GM19467 (cell line): ENCODE data around the gene SPN.
"Not testable (repeated sequence)": the region's sequence is repeated elsewhere in the genome, so short reads cannot be mapped to it uniquely, and the experiment has no call there.

Experiments
- ATAC-seq: cut with Tn5 transposase; IDR thresholded peaks from one replicate; pipeline ENCODE4 v1.9.1; 2021; ENCODE audit warnings: mild to moderate bottlenecking, moderate library complexity; ENCODE audit not compliant: unreplicated experiment

SPN gene

GRCh38 chr16:29645694-29646187 is 17.3 kb upstream of the SPN start:
- ATAC-seq: no peak

GRCh38 chr16:29646947-29647346 is 16.1 kb upstream of the SPN start:
- no peak for ATAC-seq

GRCh38 chr16:29649588-29650494 is 13.2 kb upstream of the SPN start:
- no peak for ATAC-seq

GRCh38 chr16:29650771-29651170 is 12.3 kb upstream of the SPN start:
- ATAC-seq: no peak

- ATAC-seq: no peak
Measured at GRCh38 chr16:29651774-29652349, 11.2 kb upstream of the SPN start.

GRCh38 chr16:29653471-29653870 is 9.6 kb upstream of the SPN start:
- no peak for ATAC-seq

GRCh38 chr16:29653890-29654289 is 9.2 kb upstream of the SPN start:
- not testable (repeated sequence) for ATAC-seq

- ATAC-seq: no peak
Measured at GRCh38 chr16:29656688-29657523, 6.1 kb upstream of the SPN start.

GRCh38 chr16:29658705-29659104 is 4.3 kb upstream of the SPN start:
- no peak for ATAC-seq

- ATAC-seq: no peak
Measured at GRCh38 chr16:29662000-29662728, 883 bp upstream of the SPN start.

GRCh38 chr16:29662729-29663015 is 375 bp upstream of the SPN start:
- ATAC-seq: no peak

- no peak for ATAC-seq
Measured at GRCh38 chr16:29663807-29664090, 702 bp downstream of the SPN start.

- no peak for ATAC-seq
Measured at GRCh38 chr16:29664091-29664921, 1.3 kb downstream of the SPN start.

- ATAC-seq: no peak
Measured at GRCh38 chr16:29665294-29666077, 2.4 kb downstream of the SPN start.

- ATAC-seq: not testable (repeated sequence)
Measured at GRCh38 chr16:29667322-29667610, 4.2 kb downstream of the SPN start.

- ATAC-seq: no peak
Measured at GRCh38 chr16:29667755-29668154, 4.7 kb downstream of the SPN start.

GRCh38 chr16:29668267-29668666 is 5.2 kb downstream of the SPN start:
- no peak for ATAC-seq

- no peak for ATAC-seq
Measured at GRCh38 chr16:29673501-29673900, 10.5 kb downstream of the SPN start.

GRCh38 chr16:29674188-29674587 is 11.1 kb downstream of the SPN start:
- ATAC-seq: no peak
